Measurements from ENCODE around the gene SCAP. TPM values are rescaled to one million over a fixed set of nuclear protein-coding genes. Genes with fewer than 3 reads are reported as not detected.

Gene SCAP
- total RNA-seq, 4 donors from 2014 or later = 73.4 to 128 (median 88.4) TPM

DNA sequence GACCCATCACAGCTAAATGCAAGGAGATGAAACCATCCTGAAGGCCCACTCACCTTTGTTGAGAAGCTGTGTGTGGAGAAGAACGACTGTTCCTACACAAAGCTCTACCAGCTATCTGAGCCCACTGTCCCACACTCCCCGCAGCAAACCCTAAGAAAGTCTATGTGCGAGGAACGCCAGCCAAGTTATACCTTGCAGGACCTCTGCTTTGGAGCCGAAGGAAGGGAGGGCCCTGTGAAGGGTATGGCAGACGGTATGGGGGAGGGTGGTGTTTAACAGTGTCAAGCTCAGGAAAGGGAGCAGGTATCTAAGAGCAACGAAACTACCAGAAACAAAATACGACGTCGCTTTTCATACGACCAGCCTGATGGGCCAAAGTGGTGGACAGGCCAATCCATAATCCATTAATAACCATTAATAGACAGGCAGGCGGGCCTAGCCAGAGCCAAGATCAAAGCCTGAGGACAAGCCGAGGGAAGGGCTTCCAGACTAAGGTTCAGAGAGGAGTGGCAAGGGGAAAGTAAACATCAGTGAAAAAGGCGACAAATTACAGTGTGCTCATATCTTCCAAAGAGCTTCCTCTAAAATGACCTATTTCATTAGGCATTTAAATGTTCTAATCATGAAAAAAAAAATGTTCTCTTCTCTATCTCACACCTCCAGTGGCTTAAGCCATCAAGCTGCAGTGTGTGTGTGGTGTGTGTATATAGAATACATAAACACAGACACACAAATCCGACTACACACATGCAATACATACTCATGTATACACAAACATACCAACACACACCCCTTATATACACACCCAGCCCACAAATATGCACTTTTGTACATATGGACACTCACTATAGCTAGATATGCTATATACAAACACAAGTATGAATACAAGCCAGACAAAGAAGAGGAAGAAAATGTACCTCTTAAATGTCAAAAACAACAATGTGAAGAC lies 51.0 kb downstream of the SCAP start:
- Histone ChIP-seq H3K27ac (no peak overlapping the region), H3K36me3 (peaks cover 0 to 86% (median 4%) of the 10 kb centered on the region in 3 donors), H3K9me3 (no peaks in the 10 kb centered on the region), H3K27me3 (no peaks in the 10 kb centered on the region), H3K4me3 (no peak overlapping the region), H3K4me1 (peaks cover 0 to 20% (median 11%) of the 10 kb centered on the region in 4 donors)
- TF ChIP-seq EP300 (IDR thresholded peaks at IDR 0.05) (no peak), POLR2A (IDR thresholded peaks at IDR 0.05) (no peak)
- TF ChIP-seq, protein P1, sequence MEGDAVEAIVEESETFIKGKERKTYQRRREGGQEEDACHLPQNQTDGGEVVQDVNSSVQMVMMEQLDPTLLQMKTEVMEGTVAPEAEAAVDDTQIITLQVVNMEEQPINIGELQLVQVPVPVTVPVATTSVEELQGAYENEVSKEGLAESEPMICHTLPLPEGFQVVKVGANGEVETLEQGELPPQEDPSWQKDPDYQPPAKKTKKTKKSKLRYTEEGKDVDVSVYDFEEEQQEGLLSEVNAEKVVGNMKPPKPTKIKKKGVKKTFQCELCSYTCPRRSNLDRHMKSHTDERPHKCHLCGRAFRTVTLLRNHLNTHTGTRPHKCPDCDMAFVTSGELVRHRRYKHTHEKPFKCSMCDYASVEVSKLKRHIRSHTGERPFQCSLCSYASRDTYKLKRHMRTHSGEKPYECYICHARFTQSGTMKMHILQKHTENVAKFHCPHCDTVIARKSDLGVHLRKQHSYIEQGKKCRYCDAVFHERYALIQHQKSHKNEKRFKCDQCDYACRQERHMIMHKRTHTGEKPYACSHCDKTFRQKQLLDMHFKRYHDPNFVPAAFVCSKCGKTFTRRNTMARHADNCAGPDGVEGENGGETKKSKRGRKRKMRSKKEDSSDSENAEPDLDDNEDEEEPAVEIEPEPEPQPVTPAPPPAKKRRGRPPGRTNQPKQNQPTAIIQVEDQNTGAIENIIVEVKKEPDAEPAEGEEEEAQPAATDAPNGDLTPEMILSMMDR (IDR thresholded peaks at IDR 0.05) = no peak
- DNase-seq (ENCODE audit: low spot score in 2 of 2) = no peak
- 90 to 93% methylated on average over 15 of the region's 15 CpGs for WGBS, 2 donors

DNA sequence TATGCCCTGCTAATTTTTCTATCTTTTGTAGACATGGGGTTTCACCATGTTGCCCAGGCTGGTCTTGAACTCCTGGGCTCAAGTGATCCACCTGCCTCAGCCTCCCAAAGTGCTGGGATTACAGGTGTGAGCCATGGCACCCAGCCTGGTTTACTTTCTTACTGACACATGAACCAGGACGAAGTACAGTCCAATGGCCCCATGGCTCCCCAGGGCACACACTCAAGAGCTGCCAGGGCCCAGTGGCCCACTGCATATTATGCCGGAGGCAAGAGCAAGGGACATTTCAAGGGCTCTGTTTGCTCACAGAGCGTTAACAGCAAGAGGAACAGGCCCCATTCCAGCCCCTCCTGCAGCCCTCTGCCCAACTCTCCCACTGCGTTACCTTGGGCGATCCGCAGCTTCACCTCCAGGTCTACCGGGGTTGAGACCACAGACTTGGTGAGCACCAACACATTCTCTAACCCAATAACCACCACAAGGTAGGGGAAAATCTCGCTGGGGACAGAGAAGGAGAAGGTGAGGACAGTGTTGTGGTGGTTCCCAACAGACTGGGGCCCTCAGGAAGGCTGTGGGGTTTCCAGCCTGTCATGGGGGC lies 52.1 kb downstream of the SCAP start:
- WGBS, 2 donors = 94 to 96% methylated on average over 8 of the region's 8 CpGs
- no peaks in the 10 kb centered on the region for H3K27me3 ChIP-seq

DNA sequence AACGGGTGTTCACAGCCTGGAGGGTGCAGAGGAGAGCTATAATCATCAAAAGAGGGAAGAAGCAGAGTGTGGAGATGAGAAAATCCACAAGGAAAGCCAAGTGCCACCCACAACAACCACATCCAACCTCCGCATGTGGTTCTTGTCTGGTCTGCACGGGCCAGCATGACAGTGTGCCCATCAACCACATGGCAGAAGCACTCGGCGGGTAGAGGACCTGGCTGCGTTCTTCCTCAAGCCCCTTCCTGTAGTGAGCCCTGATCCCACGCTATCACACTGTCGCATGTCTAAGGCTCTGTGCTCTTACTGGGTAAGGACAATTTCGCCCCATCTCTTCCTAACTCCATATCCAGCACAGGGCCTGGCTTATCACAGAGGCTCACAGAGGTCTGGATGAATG lies 53.0 kb downstream of the SCAP start:
- H3K4me1 ChIP-seq = peaks cover 0 to 20% (median 11%) of the 10 kb centered on the region in 4 donors
- no peak overlapping the region for H3K27ac ChIP-seq
- DNase-seq (ENCODE audit: low spot score in 2 of 2) = no peak
- H3K27me3 ChIP-seq = no peaks in the 10 kb centered on the region
- no peak for TF ChIP-seq EP300 (IDR thresholded peaks at IDR 0.05)
- H3K4me3 ChIP-seq = no peak overlapping the region
- WGBS, 2 donors = 91 to 93% methylated on average over 9 of the region's 9 CpGs
- H3K9me3 ChIP-seq = no peaks in the 10 kb centered on the region
- peaks cover 3 to 90% (median 8%) of the 10 kb centered on the region in 3 donors for H3K36me3 ChIP-seq

More for the DNA sequence above, 52.1 kb downstream of the SCAP start:
- no peak for TF ChIP-seq POLR2A (IDR thresholded peaks at IDR 0.05)
- TF ChIP-seq, protein P1 (IDR thresholded peaks at IDR 0.05) = no peak
- TF ChIP-seq EP300 (IDR thresholded peaks at IDR 0.05) = no peak
- H3K4me3 ChIP-seq = no peak overlapping the region
- H3K4me1 ChIP-seq = peaks cover 0 to 20% (median 11%) of the 10 kb centered on the region in 4 donors
- no peak overlapping the region for H3K27ac ChIP-seq
- peaks cover 3 to 92% (median 8%) of the 10 kb centered on the region in 3 donors for H3K36me3 ChIP-seq
- no peak for DNase-seq (ENCODE audit: low spot score in 2 of 2)
- H3K9me3 ChIP-seq = no peaks in the 10 kb centered on the region

DNA sequence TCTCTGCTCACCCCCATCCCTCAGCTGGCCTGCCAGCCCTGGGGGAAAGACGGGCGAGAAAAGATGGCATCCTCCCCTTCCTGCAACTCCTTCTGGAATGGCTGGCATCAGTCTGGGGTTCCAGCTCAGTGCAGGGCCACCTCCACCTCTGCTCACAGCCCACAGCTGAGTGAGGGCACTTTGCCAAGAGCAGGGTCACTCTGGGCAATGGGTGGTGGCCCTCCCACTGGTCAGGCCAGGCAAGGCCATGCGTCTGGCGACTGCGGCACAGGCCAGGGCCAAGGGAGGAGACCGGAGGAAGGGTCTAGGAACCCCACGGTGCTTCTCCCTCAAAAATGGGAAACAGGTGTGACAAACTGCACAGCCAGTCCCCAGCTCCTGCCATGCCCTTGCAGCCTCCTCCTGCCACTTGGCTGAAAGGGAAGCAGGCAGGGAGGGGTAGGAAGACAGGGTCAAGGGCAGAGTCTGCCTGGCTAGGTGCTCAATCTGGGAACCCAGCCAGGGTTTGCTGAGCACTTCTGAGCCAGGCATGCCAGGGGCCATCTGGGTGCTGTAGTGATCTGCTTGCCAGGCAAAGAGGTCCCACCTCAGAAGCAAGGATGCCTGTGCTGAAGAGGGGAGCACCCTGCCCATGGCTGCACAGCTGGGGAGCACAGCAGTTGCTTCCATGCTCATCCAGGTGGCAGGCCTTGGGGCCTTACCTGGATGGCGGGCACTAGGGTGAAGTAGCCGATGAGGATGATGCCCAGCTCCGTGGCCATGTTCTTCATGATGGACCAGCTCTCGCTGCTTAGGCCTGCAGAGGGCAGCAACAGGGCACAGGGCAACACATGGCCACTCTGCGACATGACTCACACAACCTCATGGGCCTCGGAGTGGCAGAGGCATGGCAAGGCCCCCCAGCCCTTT lies 53.7 kb downstream of the SCAP start:
- no peak for DNase-seq (ENCODE audit: low spot score in 2 of 2)
- H3K27me3 ChIP-seq = no peaks in the 10 kb centered on the region
- H3K4me3 ChIP-seq = no peak overlapping the region
- H3K27ac ChIP-seq = peak overlapping the region in 3 of 4 donors; percentile 80 to 88 (median 82)
- H3K9me3 ChIP-seq = no peaks in the 10 kb centered on the region
- 67 to 90% methylated on average over 9 to 13 of the region's 13 CpGs for WGBS, 2 donors
- peaks cover 0 to 20% (median 11%) of the 10 kb centered on the region in 4 donors for H3K4me1 ChIP-seq
- TF ChIP-seq, protein P1 (IDR thresholded peaks at IDR 0.05) = no peak
- TF ChIP-seq EP300 (IDR thresholded peaks at IDR 0.05) (no peak), POLR2A (IDR thresholded peaks at IDR 0.05) (no peak)
- H3K36me3 ChIP-seq = peaks cover 3 to 90% (median 12%) of the 10 kb centered on the region in 3 donors

Data from tibial nerve (tissue), 4 donors.